ENCODE data around the gene C22orf39. TPM values are rescaled to one million over a fixed set of nuclear protein-coding genes. Genes with fewer than 3 reads are reported as not detected.

Gene C22orf39
- total and polyA plus RNA-seq, 2 donors (not counting 1 experiment from before 2014, with no cell fraction given), result 15.9 to 16.2 TPM

DNA sequence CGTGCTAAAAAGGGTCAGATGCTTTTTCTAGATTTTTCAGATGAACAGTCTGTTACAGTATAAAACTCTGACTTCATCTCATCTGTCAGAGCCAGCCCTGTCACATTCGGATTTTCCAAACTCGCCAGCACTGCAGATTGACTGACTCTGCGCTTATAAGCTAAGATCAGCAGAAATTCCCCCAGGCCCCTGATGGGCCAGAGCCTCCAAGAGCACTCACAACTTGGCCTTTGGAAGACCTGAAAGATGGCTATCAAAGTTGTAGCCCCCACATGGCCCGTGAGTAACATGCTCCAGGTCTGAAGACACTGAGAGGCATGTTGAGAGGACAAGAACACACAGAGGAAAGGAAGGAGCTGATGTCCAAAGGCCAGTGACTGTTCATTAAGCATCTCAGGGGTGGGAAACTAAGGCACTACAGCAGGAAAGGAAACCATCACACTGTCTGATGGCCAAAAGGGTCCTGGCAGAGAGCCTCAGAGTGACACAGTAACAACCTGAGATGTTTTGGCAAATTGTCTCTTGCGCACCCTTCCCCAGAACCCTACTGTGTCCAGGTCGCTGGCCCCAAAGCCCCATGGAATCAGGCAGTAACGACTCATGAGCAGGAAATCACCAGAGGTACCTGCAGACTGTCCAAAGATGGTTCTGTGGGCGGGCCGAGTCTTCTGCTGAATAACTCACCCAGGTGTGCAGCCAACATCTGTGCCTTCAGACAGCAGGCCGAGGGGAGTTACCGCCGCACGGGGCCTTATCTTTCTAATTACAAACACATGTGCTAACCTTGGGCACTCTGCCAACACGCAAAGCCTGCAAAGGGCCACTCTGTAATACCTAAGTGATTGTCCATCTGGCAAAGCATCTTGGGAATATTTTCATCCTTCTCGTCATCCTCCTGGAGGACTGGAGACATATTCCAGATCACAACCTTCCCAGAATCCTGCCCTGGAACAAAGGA, 39.6 kb downstream of the C22orf39 start:
- H3K4me1 ChIP-seq (ENCODE audit: control insufficient read depth, extremely low read depth, insufficient read depth, low read length), result no peaks in the 10 kb centered on the region
- peaks cover 15% of the 10 kb centered on the region for H3K79me2 ChIP-seq (ENCODE audit: control insufficient read depth, insufficient read depth, low read length)
- H3K36me3 ChIP-seq (ENCODE audit: control insufficient read depth, insufficient read depth, low read length), result peaks cover 9% of the 10 kb centered on the region
- H3K4me2 ChIP-seq (ENCODE audit: extremely low read depth, insufficient read depth, low read length), result no peak overlapping the region
- no peak for TF ChIP-seq EZH2 (IDR thresholded peaks at IDR 0.05; ENCODE audit: low read length, missing control alignments)
- TF ChIP-seq, protein P1, sequence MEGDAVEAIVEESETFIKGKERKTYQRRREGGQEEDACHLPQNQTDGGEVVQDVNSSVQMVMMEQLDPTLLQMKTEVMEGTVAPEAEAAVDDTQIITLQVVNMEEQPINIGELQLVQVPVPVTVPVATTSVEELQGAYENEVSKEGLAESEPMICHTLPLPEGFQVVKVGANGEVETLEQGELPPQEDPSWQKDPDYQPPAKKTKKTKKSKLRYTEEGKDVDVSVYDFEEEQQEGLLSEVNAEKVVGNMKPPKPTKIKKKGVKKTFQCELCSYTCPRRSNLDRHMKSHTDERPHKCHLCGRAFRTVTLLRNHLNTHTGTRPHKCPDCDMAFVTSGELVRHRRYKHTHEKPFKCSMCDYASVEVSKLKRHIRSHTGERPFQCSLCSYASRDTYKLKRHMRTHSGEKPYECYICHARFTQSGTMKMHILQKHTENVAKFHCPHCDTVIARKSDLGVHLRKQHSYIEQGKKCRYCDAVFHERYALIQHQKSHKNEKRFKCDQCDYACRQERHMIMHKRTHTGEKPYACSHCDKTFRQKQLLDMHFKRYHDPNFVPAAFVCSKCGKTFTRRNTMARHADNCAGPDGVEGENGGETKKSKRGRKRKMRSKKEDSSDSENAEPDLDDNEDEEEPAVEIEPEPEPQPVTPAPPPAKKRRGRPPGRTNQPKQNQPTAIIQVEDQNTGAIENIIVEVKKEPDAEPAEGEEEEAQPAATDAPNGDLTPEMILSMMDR (conservative IDR thresholded peaks at IDR 0.05 in 1 of 2, IDR thresholded peaks at IDR 0.05 in 1 of 2; ENCODE audit: low read depth in 1 of 2, low read length in 2 of 2), result no peak
- H3K4me3 ChIP-seq (replicated peaks in 1 of 4; ENCODE audit: control extremely low read depth in 1 of 4, insufficient read depth in 1 of 4, low read depth in 3 of 4, low read length in 4 of 4), result no peak overlapping the region
- no peaks in the 10 kb centered on the region for H4K20me1 ChIP-seq (ENCODE audit: control insufficient read depth, extremely low read depth, insufficient read depth, low read length)
- no peak overlapping the region for H3K27ac ChIP-seq (ENCODE audit: insufficient read depth, low read length)
- H2AFZ ChIP-seq (ENCODE audit: low read length), result no peak overlapping the region
- H3K9ac ChIP-seq (ENCODE audit: insufficient read depth, low read length), result no peak overlapping the region
- DNase-seq (ENCODE audit: low read depth in 2 of 2), result peak in 1 of 2 donors; percentile 17
- no peaks in the 10 kb centered on the region for H3K9me3 ChIP-seq (ENCODE audit: control insufficient read depth, insufficient read depth, low read depth, low read length)
- H3K27me3 ChIP-seq (ENCODE audit: control insufficient read depth, insufficient read depth, low read length), result no peaks in the 10 kb centered on the region

DNA sequence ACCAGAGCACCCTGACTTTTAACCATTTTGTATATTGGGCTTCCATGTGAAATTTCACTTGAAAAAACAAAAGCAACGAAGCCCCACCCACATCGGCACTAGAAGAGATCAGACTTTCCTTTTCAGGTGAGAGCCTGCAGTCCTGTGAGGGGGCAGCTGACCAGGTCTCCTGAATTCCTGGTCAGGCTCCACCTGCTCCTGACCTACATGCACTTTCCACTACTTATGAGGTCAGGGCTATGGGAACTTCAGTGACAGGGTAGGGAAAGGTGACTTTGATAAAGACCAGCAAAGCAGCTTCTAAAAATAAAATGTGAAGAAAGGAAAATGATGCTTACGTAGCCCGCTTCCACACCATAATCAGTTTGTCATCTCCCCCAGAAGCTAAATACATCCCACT, 40.7 kb downstream of the C22orf39 start:
- no peak for DNase-seq (ENCODE audit: low read depth in 2 of 2)
- Histone ChIP-seq H3K4me2 (ENCODE audit: extremely low read depth, insufficient read depth, low read length) (no peak overlapping the region), H3K27ac (ENCODE audit: insufficient read depth, low read length) (no peak overlapping the region), H4K20me1 (ENCODE audit: control insufficient read depth, extremely low read depth, insufficient read depth, low read length) (no peaks in the 10 kb centered on the region), H3K27me3 (ENCODE audit: control insufficient read depth, insufficient read depth, low read length) (no peaks in the 10 kb centered on the region), H3K36me3 (ENCODE audit: control insufficient read depth, insufficient read depth, low read length) (peaks cover 9% of the 10 kb centered on the region), H3K79me2 (ENCODE audit: control insufficient read depth, insufficient read depth, low read length) (peaks cover 8% of the 10 kb centered on the region), H2AFZ (ENCODE audit: low read length) (no peak overlapping the region), H3K4me1 (ENCODE audit: control insufficient read depth, extremely low read depth, insufficient read depth, low read length) (no peaks in the 10 kb centered on the region), H3K9me3 (ENCODE audit: control insufficient read depth, insufficient read depth, low read depth, low read length) (no peaks in the 10 kb centered on the region), H3K9ac (ENCODE audit: insufficient read depth, low read length) (no peak overlapping the region), H3K4me3 (replicated peaks in 1 of 4; ENCODE audit: control extremely low read depth in 1 of 4, insufficient read depth in 1 of 4, low read depth in 3 of 4, low read length in 4 of 4) (no peak overlapping the region)
- TF ChIP-seq EZH2 (IDR thresholded peaks at IDR 0.05; ENCODE audit: low read length, missing control alignments), result no peak
- TF ChIP-seq, protein P1 (conservative IDR thresholded peaks at IDR 0.05 in 1 of 2, IDR thresholded peaks at IDR 0.05 in 1 of 2; ENCODE audit: low read depth in 1 of 2, low read length in 2 of 2), result no peak

DNA sequence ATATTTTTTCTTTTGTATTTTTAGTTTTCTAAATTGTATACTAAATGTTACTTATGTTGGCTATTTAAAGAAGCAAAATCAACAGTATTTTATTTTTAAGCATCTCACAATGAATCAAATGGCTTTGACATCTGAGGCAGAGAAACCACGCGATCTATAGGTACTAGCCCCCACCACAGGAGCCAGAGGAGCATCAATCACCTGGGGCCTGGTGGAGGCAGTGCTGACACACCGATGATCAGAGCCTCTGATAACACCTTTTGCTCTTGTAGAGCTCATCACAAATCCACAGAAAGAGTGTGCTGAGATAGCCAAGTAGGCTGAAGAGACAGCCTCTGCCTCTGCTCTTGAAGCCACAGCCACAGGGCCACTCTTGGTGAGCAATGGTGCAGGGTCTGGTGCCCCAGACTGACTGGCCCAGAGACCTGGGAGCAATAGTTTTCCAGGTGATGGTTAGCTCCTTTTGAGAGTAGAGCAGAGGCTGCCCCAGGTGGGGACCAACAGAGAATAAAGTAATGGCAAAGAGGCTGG, 41.2 kb downstream of the C22orf39 start:
- Histone ChIP-seq H4K20me1 (ENCODE audit: control insufficient read depth, extremely low read depth, insufficient read depth, low read length) (no peaks in the 10 kb centered on the region), H3K36me3 (ENCODE audit: control insufficient read depth, insufficient read depth, low read length) (peaks cover 10% of the 10 kb centered on the region), H3K4me3 (replicated peaks in 1 of 4; ENCODE audit: control extremely low read depth in 1 of 4, insufficient read depth in 1 of 4, low read depth in 3 of 4, low read length in 4 of 4) (no peak overlapping the region), H3K79me2 (ENCODE audit: control insufficient read depth, insufficient read depth, low read length) (peaks cover 4% of the 10 kb centered on the region), H3K9ac (ENCODE audit: insufficient read depth, low read length) (no peak overlapping the region), H3K4me1 (ENCODE audit: control insufficient read depth, extremely low read depth, insufficient read depth, low read length) (no peaks in the 10 kb centered on the region), H3K27me3 (ENCODE audit: control insufficient read depth, insufficient read depth, low read length) (no peaks in the 10 kb centered on the region), H3K27ac (ENCODE audit: insufficient read depth, low read length) (no peak overlapping the region), H2AFZ (ENCODE audit: low read length) (no peak overlapping the region), H3K4me2 (ENCODE audit: extremely low read depth, insufficient read depth, low read length) (no peak overlapping the region), H3K9me3 (ENCODE audit: control insufficient read depth, insufficient read depth, low read depth, low read length) (no peaks in the 10 kb centered on the region)
- no peak for DNase-seq (ENCODE audit: low read depth in 2 of 2)
- TF ChIP-seq, protein P1 (conservative IDR thresholded peaks at IDR 0.05 in 1 of 2, IDR thresholded peaks at IDR 0.05 in 1 of 2; ENCODE audit: low read depth in 1 of 2, low read length in 2 of 2), result no peak
- no peak for TF ChIP-seq EZH2 (IDR thresholded peaks at IDR 0.05; ENCODE audit: low read length, missing control alignments)
